HepG2 (cell line): Measurements from ENCODE around the gene HNRNPC. TPM values are rescaled to one million over a fixed set of nuclear protein-coding genes. Genes with fewer than 3 reads are reported as not detected.
A peak's percentile ranks its signal among the peaks of the same experiment; 100 is the strongest.

Experiments
- CEBPG ChIP-seq: IDR thresholded peaks from 2 replicates; pipeline ENCODE4 v1.6.1; 2016
- FOXO1 ChIP-seq: sonication (generic); formaldehyde crosslinking; IDR thresholded peaks from 2 replicates; pipeline ENCODE4 v1.4.0; 2020; ENCODE audit warnings: missing genetic modification reagents
- GTF2F1 ChIP-seq: fragments of 150-350 bp; IDR thresholded peaks from 2 replicates; pipeline ENCODE4 v1.6.1; 2014; ENCODE audit warnings: low read length
- HMGA1 ChIP-seq: sonication (generic); formaldehyde crosslinking; conservative IDR thresholded peaks from 2 replicates; pipeline ENCODE4 v1.4.0; 2020; ENCODE audit warnings: missing genetic modification reagents
- PHF8 ChIP-seq: sonication (generic); formaldehyde crosslinking; IDR thresholded peaks from 2 replicates; pipeline ENCODE4 v1.5.0; 2020; ENCODE audit warnings: missing genetic modification reagents
- POLR2AphosphoS5 ChIP-seq: IDR thresholded peaks from 2 replicates; pipeline ENCODE4 v1.6.1; 2012; ENCODE audit warnings: low read depth, low read length
- SAP130 ChIP-seq: IDR thresholded peaks from 2 replicates; pipeline ENCODE4 v1.6.1; 2016; ENCODE audit warnings: low read depth
- SMC3 ChIP-seq: IDR thresholded peaks from 2 replicates; pipeline ENCODE4 v1.6.1; 2011; ENCODE audit warnings: low read length, improper control_type of control experiment
- TCF7L2 ChIP-seq: IDR thresholded peaks from 2 replicates; pipeline ENCODE4 v1.6.1; 2011; ENCODE audit warnings: mild to moderate bottlenecking, low read depth, low read length, moderate library complexity
- USF2 ChIP-seq, 2 experiments: sonication (generic) in 1 of 2; formaldehyde crosslinking in 1 of 2; IDR thresholded peaks; 2 replicates each; pipeline versions ENCODE4 v1.5.1 to v1.6.1; 2011 to 2020; ENCODE audit warnings: borderline replicate concordance in 1 of 2, low read depth in 1 of 2, low read length in 1 of 2, mild to moderate bottlenecking in 1 of 2, missing genetic modification reagents in 1 of 2, moderate library complexity in 1 of 2
- ZNF263 ChIP-seq: sonication (generic); formaldehyde crosslinking; IDR thresholded peaks from 2 replicates; pipeline ENCODE4 v1.4.0; 2020; ENCODE audit warnings: missing genetic modification reagents
- ZNF274 ChIP-seq: sonication (generic); formaldehyde crosslinking; IDR thresholded peaks from 2 replicates; pipeline ENCODE4 v1.5.1; 2020; ENCODE audit warnings: mild to moderate bottlenecking, missing genetic modification reagents
- ZNF329 ChIP-seq: sonication (generic); formaldehyde crosslinking; IDR thresholded peaks from 2 replicates; pipeline ENCODE4 v1.9.0; 2021; ENCODE audit warnings: low read depth, mild to moderate bottlenecking, missing genetic modification reagents
- ZNF512B ChIP-seq: sonication (generic); formaldehyde crosslinking; IDR thresholded peaks from 2 replicates; pipeline ENCODE4 v1.5.1; 2020; ENCODE audit warnings: missing genetic modification reagents, mild to moderate bottlenecking, borderline replicate concordance
- ZNF646 ChIP-seq: sonication (generic); formaldehyde crosslinking; IDR thresholded peaks from 2 replicates; pipeline ENCODE4 v1.9.0; 2021; ENCODE audit warnings: mild to moderate bottlenecking, missing genetic modification reagents
- ZNF83 ChIP-seq: sonication (generic); formaldehyde crosslinking; IDR thresholded peaks from 2 replicates; pipeline ENCODE4 v1.4.0; 2020; ENCODE audit warnings: missing genetic modification reagents, mild to moderate bottlenecking, borderline replicate concordance
- ZNF891 ChIP-seq: sonication (generic); formaldehyde crosslinking; IDR thresholded peaks from 2 replicates; pipeline ENCODE4 v1.5.0; 2020; ENCODE audit warnings: mild to moderate bottlenecking, missing genetic modification reagents
- ZSCAN31 ChIP-seq: sonication (generic); formaldehyde crosslinking; IDR thresholded peaks from 2 replicates; pipeline ENCODE4 v1.5.0; 2020; ENCODE audit warnings: low read depth, mild to moderate bottlenecking, missing genetic modification reagents
- polyA plus RNA-seq, 8 experiments: library from polyadenylated mRNA; depleted of rRNA in 3 of 8; stranded (reverse) in 7 of 8; unstranded in 1 of 8; fragments of >200 nt; fragmentation: Illumina TruSeq in 4 of 8; extraction: Trizol in 4 of 8; gene quantifications; 2 replicates each; pipeline versions ENCODE4 v1.2.1 to v1.2.3, GENCODE V29; 2011 to 2016; ENCODE audit warnings: low read depth in 4 of 8, missing spikeins in 1 of 8, mixed read lengths in 1 of 8; ENCODE audit not compliant: insufficient read depth in 1 of 8
- total RNA-seq, 5 experiments: library from RNA; depleted of rRNA; stranded (reverse); fragments of >200 nt; fragmentation: Illumina TruSeq; extraction: Trizol; gene quantifications; 2 replicates each; pipeline ENCODE4 v1.2.3, GENCODE V29; 2016; ENCODE audit warnings: low read depth in 1 of 5

Gene HNRNPC
- total and polyA plus RNA-seq, 2 of the 13 experiments (the other 11 are each of a cell fraction or from before 2014, with no cell fraction given) = 628 to 1,099 TPM

GRCh38 chr14:21264025-21264801, 5.0 kb downstream of the HNRNPC start (continued):
- TF ChIP-seq SAP130 (CRISPR knock-in tag) (peak; percentile 31), SMC3 (no peak), ZNF891 (no peak), HMGA1 (CRISPR knock-in tag) (no peak), ZNF263 (CRISPR knock-in tag) (no peak), ZNF83 (no peak), ZNF274 (CRISPR knock-in tag) (no peak), ZSCAN31 (CRISPR knock-in tag) (no peak), PHF8 (CRISPR knock-in tag) (no peak), CEBPG (no peak), ZNF646 (no peak), TCF7L2 (no peak), FOXO1 (CRISPR knock-in tag) (no peak), USF2 (IDR thresholded peaks at IDR 0.05; ENCODE audit: low read depth, low read length) (no peak), USF2 (CRISPR knock-in tag; IDR thresholded peaks at IDR 0.05; ENCODE audit: borderline replicate concordance) (no peak), ZNF512B (CRISPR knock-in tag) (no peak), ZNF329 (CRISPR knock-in tag) (no peak), GTF2F1 (no peak), POLR2AphosphoS5 (peak; percentile 13)
